GM21367 (cell line): Measurements from ENCODE around the gene EPN2.
"Not testable (repeated sequence)": the region's sequence is repeated elsewhere in the genome, so short reads cannot be mapped to it uniquely, and the experiment has no call there.

Experiments used
- ATAC-seq: cut with Tn5 transposase; IDR thresholded peaks from one replicate; pipeline ENCODE4 v1.9.1; 2021; ENCODE audit not compliant: unreplicated experiment

The EPN2 gene

DNA sequence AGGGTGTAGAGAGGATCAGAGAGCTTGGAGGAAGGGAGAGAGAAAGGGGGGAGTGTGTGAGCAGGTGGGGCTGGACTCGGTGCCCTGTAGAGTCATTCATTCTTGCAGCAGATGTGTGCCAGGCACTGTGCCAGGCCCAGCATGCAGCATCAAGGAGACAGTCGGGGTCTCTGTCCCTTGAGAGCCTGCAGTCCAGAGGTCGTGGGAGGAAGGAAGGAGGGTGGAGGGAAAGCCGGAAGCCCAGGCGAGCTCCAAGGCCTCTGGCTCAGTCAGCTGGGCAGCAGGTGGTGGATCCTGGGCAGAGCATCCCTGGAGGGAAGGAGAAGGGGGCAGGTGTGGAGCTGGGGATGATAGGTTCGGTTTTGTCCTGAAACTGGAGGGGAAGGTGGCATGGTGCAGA, 27.5 kb downstream of the EPN2 start:
- no peak for ATAC-seq

DNA sequence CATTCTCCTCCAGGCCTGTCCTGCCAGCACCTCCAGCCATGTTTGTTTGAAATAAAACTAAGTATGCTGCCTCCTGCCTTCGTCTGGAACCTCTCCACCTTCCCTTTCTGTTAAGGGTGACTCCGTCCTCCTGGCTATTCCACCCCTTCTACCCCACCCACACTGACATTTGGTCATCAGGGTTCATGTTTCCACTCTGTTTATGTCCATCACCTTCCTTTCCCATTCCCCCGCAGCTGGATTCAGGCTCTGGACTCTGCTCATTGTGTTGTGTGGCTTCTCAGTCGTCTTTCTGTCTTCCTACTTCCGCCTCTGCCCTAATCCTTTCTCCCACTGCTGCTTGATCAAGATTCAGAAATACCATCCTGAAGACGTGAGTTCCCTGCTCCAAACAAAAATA, 28.6 kb downstream of the EPN2 start:
- ATAC-seq = no peak

DNA sequence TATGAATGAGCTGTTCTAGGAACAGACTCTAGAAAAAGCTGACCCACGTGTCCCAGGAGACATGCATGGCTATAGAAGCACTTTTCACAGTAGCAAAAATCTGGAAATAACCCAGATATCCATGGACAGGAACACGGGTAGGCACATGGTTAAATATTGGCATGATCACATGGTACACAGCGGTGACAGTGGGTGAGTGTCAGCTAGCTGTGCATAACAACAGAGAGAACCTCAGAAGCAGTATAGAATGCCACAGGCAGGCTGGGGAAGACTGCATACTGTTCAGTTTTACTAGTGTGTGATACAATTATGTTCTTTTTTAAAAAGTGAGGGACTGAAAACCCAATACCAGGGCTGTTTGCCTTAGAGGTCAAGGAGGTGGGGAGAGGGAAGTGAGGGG, 31.4 kb downstream of the EPN2 start:
- ATAC-seq = no peak

DNA sequence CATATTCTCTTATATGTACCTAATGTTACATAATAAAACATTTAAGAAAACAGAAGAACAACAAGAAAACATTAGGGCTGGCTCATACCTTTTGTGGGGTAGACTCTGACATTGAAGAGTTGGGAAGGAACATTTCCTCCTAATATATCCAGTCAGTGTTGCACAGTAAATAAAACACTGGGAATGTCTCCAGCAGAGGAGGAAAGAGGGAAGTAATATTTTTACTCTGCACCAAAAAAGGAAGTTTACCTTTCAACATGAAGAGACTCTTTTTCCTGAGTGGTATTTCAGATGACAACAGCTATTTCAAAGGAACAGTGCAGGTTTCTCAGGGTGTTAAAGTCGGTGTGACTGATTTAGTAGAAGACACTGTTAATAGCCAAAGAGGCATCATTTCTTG, 31.9 kb downstream of the EPN2 start:
- ATAC-seq = no peak

DNA sequence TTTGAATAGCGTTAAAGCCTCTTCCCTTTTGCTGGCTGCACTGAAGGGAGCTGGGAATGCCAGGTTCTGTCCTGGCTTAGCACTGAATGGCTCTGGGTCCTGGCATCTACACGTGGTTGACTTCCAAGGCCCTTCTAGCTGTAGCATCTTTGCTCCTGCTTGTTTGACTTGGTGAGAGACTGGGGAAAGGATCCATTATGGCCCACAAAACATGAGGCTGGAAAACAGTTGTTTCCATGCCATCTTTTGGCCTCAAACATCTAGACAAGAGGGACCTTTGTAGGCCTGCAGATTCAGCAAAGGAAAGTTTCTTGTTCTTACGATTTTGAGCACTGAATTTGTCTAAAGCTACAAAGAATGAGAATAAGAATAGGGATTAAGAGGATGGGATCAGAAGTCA, 32.5 kb downstream of the EPN2 start:
- no peak for ATAC-seq

DNA sequence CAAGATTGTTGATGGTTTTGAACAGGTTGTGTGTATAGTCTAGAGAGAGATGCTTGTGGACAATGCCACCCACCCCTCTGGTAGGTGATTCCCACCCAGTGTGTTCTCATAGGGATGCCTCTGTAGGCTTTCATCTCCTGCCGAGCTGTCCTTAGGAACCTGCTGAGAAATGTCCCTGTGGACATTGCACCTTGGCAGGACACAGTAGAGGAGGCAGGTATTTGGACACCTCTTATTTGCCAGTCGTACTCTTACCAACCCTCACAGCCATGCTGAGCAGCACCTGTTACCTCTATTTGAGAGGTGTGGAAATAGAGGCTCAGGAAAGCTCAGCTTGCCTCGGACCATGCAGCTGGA, 33.2 kb downstream of the EPN2 start:
- ATAC-seq = no peak

DNA sequence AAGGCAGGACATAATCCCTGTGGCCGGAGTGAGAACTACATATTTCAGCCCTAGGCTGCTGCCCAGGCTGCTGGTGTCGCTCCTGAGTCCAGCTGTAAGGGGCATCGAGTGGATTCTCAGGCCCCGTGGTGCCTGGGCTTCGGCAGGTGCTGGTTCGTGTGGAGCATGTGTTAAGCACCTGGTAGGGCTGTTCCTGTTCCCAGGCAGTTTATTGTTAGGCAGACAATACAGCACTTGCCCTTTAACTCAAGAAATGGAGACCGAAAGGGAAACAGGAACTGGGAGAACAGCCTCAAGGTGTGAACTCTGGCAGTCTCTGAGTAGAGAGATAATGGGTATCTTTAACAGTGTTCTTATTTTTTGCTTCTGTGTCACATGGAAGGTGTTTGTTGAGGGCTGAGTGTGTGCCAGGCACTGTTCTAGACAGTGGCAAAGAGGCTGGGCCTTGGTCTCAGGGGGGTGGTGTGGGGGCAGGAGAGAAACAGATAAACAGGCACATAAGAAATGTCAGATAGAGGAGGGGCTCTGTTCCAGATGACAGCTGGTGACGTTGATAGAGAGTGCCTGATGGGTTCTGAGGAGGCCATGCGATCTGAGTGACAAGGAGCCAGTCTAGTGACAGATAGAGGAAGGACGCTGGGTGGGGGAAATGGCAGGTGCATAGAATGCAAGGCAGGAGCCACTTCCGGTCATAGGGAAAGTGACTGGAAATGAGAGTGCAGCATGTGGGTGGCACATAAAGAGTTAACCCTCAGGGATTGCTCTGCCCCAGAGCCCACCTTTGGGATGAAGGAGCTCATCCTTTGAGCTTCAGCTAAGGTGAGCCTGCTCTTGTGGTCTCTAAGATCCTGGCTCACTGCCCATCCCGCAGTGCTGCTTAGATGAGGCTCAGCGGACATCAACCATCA, 33.8 kb downstream of the EPN2 start:
- no peak for ATAC-seq

DNA sequence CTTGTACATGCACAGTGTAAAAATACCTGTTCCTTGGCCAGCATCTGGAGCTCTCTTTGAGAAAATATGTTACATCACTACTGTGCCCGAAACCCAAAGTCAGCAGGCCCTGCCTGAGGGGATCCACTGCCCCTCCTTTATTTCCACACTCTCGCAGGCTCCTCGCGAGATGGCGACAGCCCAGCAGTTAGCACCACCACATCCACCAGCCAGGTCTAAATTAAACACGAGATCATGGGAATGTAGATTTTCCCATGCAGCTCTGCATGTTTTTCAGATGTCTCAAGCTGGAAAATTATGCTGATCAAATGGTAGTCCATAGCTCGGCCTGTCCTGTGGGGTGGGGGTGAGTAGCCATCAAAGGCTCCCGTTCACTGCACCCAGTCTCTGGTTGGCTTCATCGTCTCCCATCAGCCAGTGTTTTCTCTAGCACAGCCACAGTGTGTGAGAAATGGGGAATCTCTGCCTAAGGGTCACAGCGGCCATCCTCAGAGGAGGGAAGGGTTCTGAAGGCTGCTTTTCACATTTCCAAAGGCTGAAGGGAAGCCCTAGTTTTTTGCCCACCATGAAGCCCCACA, 34.7 kb downstream of the EPN2 start:
- ATAC-seq = no peak

DNA sequence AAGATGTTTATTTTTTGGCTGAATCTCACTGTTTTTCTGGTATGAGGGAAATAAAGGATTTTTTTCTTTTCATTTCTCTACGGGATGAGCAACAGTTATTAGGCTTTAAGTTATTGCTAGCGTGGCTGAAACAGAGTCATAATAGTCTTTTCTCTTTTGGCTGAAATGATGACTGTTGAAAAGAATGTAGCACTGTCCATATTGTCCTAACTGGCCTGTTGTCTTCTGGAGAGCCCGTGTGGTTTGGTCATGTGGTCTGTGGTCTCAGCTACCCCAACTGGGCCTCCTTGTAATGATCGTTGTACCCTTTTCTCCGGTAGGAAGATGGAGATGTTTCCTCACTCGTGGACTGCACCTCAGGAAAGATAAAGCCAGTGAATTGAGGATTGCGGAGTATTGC, 36.6 kb downstream of the EPN2 start:
- no peak for ATAC-seq

DNA sequence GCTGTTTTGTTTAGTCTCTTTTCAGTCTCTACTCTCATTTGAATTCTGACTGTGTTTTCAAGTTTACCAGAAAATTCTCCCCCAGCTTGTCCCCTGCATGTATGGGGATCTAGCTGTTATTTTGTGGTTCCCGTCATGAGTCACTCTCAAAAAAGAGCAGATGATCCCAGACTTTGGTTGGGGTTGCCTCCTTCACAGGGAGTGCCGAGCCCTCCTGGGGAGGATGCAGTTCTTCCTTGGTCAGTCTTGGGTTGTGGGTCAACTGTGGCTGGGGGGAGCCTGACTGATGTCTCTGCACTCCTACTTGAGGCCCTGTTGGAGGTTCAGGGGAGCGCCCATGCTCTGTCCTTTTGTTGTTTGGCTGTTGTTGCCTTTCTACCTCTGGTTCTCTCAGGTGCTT, 37.7 kb downstream of the EPN2 start:
- no peak for ATAC-seq

DNA sequence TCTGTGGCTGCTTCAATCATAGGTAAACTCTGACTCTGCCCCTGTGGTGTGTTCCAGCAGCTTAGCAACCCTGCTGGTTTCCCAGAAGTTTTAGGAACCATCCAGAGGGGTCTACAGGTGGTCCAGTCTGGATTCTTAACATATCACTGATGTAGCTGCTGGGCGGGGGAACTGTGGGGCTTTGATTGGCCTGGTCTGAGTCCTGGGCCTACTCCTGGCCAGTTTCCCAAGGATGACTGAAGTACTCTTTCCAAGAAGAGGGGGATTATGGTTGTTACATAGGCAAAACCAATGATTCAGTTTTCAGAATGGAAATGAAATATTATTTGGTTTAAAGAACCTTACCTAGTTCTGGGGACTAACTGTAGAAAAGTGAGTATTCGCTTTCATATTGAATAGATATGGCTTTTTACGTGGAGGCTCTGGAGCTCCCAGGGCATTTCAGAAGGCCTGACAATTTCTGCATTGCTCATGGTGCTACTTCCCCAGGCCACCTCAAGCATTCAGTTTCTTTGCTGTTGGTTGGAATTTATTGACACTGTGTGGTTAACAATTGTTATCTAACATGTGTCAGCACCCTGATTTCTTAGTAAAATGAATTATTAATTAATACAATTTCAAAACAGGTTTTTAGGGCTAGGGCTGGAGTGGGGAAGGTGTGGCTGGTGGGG, 38.4 kb downstream of the EPN2 start:
- no peak for ATAC-seq

DNA sequence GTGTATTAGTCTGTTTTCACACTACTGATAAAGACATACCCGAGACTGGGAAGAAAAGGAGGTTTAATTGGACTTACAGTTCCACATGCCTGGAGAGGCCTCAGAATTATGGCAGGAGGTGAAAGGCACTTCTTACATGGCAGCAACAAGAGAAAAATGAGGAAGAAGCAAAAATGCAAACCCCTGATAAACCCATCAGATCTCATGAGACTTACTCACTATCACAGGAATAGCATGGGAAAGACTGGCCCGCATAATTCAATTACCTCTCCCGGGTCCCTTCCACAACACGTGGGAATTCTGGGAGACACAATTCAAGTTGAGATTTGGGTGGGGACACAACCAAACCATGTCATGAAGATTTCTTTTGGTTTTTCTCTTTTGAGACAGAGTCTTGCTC, 41.1 kb downstream of the EPN2 start:
- ATAC-seq = not testable (repeated sequence)

DNA sequence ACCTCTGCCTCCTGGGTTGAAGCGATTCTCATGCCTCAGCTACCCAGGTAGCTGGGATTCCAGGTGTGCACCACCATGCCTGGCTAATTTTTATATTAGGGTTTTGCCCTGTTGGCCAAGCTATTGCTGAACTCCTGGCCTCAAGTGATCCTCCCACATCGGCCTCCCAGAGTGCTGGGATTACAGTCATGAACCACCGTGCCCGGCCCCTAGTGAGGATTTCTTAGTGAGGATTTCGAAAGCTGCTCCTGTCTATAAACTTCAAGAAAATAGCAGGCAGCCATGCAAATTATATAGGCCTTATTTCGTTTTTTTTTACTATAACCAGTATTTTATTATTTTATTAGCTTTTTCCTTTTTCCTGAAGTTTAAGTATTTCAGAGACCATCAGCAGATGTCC, 41.6 kb downstream of the EPN2 start:
- no peak for ATAC-seq

DNA sequence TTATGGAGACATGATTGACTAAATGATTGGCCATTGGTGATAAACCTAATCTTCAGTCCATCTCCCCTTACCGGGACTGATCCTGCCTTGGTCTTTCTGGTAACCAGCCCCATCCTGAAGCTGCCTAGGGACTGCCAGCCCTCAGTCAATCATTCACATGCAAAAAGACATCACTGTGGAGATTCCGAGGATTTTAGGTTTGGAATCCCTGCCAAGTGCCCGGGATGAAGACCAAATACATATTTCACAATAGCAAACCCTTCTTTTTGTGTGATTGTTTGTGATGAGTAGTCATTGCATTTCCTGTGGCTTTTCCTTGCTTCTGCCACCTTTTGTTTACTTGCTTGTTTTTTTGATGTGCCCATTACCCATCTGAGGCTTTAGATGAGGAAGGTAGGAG, 44.0 kb downstream of the EPN2 start:
- no peak for ATAC-seq

DNA sequence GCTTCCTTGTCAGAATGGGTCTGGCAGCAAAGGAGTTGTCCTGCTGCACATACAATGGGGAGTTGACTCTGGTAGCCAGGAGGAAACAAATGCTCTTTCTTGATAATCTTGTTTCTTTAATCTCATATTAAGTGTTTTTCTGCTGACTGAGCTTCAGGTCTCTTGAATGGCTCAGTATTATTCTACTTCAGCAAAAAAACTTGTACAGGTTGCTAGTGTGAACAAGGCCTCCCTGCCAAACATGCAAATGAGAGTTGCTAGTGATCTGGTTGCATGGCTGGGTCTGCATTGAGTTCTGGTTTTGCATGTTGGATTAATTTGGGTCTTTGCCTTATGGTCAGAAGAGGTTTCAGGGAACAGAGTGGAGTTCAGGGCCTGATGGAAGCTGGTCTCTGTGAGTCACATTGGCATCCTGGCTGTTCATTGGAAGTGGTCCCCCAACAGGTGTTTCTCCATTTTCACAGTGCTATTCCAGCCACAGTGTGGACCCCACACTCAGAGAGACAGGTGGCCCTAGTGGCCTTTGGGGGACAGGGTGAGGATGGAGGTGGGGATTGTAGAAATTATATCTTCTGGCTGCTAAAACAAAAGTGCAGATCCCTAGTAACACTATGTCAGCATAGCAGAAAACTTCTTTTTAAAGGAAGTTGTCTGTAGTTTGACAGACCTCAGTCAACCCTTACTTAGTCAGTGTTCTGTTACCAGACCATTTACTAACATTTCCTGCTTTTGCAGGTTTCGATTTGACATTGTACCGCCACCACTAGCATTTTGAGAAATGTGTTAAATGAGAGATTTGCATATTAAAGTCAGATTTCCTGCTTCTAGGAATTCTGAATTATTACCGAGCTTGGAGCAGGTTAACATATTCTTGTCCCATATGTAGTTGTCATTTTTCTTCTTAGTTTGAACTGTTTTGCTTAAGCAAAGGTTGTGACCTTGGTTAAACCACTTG, 47.1 kb downstream of the EPN2 start:
- ATAC-seq = no peak

DNA sequence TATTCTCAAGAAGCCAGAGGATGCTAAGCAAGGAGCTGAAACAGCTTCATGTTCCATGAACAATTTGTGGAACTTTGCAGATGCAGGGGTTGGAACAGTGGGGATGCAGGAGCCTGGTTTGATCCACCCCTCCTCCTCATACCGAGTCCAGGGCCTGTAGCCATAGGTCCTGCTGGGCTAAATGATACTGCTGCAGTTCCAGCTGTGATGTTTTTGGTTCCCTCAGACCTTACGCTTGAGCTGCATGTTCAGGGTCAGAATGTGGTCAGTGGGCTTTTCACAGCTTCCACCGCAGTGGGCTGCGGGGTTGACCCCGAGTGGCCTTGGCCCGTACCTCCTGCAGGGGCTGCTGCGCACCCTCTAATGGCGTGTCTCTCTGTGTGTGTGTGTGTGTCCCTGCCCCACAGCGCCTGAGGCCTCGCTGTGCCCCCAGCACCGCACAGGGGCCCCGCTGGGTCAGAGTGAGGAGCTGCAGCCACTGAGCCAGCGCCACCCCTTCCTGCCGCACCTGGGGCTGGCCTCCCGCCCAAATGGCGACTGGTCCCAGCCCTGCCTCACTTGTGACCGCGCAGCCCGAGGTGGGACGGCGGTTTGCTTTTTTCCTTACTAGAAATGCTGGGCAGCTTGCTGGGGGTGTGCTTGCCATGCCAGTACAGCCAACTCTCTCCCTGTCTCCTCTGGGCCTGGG, 48.2 kb downstream of the EPN2 start:
- ATAC-seq = no peak

DNA sequence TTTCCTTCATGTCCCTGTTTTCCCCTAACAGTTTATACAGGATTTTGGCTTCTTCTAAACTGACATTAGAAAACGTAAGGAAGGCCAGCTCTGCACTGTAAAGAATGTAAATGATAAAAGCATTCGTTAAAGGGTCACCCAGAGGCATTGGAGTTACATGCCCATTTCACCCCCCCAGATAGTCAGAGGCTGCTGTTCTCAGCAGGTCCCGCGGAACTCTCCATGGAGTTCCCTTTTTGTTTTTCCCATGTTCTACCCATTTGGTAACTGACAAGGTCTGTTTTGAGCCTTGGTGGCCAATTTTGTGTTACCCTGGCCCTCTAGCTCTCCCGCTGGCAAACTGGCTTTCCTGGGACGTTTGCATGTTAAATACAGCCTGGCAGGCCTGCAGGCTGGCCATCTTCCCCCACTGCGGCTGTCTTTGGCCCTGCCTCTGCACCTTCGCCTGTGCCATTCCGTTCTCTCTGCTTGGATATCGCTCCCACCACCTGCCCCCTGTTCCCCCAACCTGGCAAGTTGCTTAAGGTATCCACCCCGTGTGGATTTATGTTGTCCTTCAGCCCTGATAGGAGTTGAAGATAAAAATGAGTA, 49.7 kb downstream of the EPN2 start:
- ATAC-seq = no peak

DNA sequence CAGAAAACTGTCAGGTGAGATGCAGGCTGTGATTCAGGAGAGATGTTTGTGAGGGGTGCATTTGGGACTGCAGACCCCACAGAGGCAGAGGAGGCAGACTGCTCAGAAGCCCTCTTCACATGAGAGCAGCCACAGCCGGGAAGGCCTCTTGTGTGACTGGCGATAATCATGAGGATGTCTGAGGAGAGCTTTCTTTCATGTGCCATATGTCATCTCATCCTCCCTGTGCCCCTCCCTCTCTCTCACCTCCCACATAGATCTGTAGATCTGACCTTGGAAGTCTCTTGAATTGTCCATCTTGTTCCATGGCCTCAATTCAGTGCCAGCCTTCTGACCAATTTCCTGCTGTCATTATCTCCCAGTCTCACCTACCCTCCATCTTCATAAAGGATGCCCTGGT, 50.5 kb downstream of the EPN2 start:
- ATAC-seq = no peak

DNA sequence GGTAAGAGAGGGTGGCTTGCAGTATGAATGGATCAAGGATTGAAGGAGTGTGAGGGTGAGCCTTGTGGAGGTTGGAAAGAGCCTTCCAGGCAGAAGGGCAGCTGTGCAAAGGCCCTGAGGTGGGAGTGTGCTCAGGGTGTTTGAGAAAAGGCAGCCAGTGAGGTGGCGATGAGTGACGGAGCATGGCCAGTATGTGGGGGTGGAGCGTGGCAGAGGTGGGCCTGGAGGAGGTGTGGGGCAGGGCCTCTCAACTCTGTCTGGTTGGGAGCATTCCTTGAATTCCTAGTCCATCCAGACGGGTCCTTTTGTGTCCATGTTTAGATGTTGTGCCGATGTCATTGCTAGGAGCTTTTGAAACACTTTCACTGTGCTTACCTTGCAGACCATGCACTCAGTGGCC, 51.3 kb downstream of the EPN2 start:
- no peak for ATAC-seq

DNA sequence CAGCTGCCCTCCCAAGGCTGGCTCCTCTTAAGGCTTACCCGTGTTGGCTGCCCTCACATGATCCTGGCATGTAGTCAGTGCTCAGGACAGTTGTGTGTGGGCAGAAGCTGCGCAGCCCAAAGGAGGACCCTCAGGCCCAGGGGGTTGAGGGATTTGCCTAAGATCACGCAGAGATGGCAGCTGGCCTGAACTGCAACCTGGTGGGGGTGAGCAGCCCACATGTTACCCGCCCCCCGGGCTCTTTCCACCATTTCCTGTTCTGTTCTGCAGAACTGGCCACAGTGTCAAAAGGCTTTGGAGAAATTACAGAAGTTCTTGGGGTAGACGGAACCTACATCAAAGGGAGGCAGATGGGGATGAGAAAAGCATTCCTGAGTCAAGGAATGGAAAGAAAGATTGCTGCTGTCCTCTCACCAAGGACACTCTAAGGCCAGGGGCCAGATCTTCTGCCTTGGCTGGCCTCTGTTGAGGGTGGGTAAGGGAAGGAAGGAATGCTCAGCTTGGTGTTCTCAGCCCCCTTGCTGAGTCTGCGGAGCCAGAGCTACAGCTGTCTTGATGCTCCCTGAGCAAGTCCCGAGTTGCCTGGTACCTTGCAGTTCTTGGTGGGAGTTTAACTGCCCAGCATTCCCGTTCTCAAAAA, 53.0 kb downstream of the EPN2 start:
- ATAC-seq = no peak
